Ishikawa (cell line): ENCODE results near the gene KNG1.

Experiments
- EP300 ChIP-seq: IDR thresholded peaks from 2 replicates; pipeline ENCODE4 v1.6.1; 2012; ENCODE audit warnings: borderline replicate concordance
- RAD21 ChIP-seq: IDR thresholded peaks from 2 replicates; pipeline ENCODE4 v1.6.1; 2012; ENCODE audit warnings: low read depth
- YY1 ChIP-seq: IDR thresholded peaks from 2 replicates; pipeline ENCODE4 v1.6.1; 2012; ENCODE audit warnings: low read depth
- TF ChIP-seq, protein P1 (sequence below): IDR thresholded peaks from 2 replicates; pipeline ENCODE4 v1.6.1; 2012; ENCODE audit warnings: low read depth, mild to moderate bottlenecking
- TF ChIP-seq, protein P2 (sequence below): IDR thresholded peaks from 2 replicates; pipeline ENCODE4 v1.6.1; 2012
- TF ChIP-seq, protein P3 (sequence below): IDR thresholded peaks from 2 replicates; pipeline ENCODE4 v1.6.1; 2012

DNA sequence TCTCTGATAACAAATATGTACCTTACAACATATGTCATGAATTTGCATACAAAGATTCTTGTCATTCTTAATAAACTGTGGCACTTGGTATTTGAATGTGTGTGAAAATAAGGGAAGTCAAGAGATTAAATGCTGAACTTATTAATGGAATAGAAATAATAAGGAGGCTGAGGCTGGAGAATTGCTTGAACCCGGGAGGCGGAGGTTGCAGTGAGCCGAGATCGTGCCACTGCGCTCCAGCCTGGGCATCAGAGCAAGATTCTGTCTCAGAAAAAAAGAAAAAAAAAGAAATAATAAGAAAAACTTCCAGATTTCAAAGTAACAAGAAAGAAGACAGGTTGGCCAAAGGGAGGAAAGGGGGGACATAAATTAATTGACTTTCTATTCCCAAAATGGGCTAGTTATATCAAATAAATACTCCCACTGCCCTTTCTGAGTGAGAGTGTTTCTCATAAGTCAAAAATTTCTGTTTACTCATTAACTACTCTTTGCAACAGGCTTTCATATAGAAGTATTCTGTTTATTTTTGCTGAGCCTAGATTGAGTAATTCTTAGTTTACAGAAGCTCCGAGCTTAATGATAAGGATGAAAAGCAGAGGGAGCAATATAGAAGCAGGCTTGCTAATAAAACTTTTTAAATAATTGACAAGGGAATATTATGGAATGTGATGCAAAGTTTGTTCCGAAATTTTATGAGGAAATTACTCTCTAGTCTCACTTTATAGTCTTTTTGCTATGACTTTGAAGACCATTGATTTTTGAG, 25.6 kb downstream of the KNG1 start:
- no peak for TF ChIP-seq YY1
- TF ChIP-seq RAD21: no peak
- TF ChIP-seq EP300: no peak
- TF ChIP-seq, protein P1, sequence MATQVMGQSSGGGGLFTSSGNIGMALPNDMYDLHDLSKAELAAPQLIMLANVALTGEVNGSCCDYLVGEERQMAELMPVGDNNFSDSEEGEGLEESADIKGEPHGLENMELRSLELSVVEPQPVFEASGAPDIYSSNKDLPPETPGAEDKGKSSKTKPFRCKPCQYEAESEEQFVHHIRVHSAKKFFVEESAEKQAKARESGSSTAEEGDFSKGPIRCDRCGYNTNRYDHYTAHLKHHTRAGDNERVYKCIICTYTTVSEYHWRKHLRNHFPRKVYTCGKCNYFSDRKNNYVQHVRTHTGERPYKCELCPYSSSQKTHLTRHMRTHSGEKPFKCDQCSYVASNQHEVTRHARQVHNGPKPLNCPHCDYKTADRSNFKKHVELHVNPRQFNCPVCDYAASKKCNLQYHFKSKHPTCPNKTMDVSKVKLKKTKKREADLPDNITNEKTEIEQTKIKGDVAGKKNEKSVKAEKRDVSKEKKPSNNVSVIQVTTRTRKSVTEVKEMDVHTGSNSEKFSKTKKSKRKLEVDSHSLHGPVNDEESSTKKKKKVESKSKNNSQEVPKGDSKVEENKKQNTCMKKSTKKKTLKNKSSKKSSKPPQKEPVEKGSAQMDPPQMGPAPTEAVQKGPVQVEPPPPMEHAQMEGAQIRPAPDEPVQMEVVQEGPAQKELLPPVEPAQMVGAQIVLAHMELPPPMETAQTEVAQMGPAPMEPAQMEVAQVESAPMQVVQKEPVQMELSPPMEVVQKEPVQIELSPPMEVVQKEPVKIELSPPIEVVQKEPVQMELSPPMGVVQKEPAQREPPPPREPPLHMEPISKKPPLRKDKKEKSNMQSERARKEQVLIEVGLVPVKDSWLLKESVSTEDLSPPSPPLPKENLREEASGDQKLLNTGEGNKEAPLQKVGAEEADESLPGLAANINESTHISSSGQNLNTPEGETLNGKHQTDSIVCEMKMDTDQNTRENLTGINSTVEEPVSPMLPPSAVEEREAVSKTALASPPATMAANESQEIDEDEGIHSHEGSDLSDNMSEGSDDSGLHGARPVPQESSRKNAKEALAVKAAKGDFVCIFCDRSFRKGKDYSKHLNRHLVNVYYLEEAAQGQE: no peak
- TF ChIP-seq, protein P2, sequence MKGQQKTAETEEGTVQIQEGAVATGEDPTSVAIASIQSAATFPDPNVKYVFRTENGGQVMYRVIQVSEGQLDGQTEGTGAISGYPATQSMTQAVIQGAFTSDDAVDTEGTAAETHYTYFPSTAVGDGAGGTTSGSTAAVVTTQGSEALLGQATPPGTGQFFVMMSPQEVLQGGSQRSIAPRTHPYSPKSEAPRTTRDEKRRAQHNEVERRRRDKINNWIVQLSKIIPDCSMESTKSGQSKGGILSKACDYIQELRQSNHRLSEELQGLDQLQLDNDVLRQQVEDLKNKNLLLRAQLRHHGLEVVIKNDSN: no peak
- TF ChIP-seq, protein P3, sequence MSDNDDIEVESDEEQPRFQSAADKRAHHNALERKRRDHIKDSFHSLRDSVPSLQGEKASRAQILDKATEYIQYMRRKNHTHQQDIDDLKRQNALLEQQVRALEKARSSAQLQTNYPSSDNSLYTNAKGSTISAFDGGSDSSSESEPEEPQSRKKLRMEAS: no peak
